IMR-90 (cell line): ENCODE data around the gene GRID1. TPM values are rescaled to one million over a fixed set of nuclear protein-coding genes. Genes with fewer than 3 reads are reported as not detected.

Experiments
- ATAC-seq: fragments of 200-7000 bp; cut with Tn5 transposase; 2 replicates; pipeline ENCODE4 v1.9.1; 2020; ENCODE audit warnings: low read depth, mild to moderate bottlenecking, moderate library complexity
- BruUV-seq: library from RNA; stranded (reverse); fragments of 400-500 nt; replicated peaks from 2 replicates; lab custom pipeline; 2021; lab: Mats Ljungman, UMichigan
- CTCF ChIA-PET: fragments of 300-600 bp; formaldehyde crosslinking; extraction: SDS; loops from one replicate; lab custom pipeline; 2021; ENCODE audit warnings: antibody characterized with exemption; lab: Yijun Ruan, JAX
- POLR2A ChIA-PET: fragments of 300-600 bp; sonication (Branson Sonifier 250); formaldehyde crosslinking; loops from one replicate; lab custom pipeline; 2022; ENCODE audit warnings: antibody characterized with exemption; ENCODE audit not compliant: unreplicated experiment; lab: Charles Lee
- DNase-seq: peaks from one replicate; pipeline ENCODE4 v3.0.0; 2013
- H2AFZ ChIP-seq: replicated peaks from 2 replicates; pipeline ENCODE3; 2013; ENCODE audit warnings: low read length, mild to moderate bottlenecking; ENCODE audit not compliant: poor library complexity
- H2AK5ac ChIP-seq: 2 replicates; pipeline ENCODE4 v1.6.1; 2013; ENCODE audit warnings: low read depth, low read length, inconsistent platforms
- H2AK9ac ChIP-seq: replicated peaks from 2 replicates; pipeline ENCODE3; 2013; ENCODE audit warnings: mild to moderate bottlenecking, low read depth, low read length, moderate library complexity; ENCODE audit not compliant: poor library complexity
- H2BK120ac ChIP-seq: 2 replicates; pipeline ENCODE4 v1.6.1; 2013; ENCODE audit warnings: low read depth, low read length, inconsistent platforms
- H2BK15ac ChIP-seq: 3 replicates; pipeline ENCODE4 v1.6.1; 2013; ENCODE audit warnings: low read depth, low read length, inconsistent platforms
- H2BK20ac ChIP-seq: 2 replicates; pipeline ENCODE4 v1.6.1; 2013; ENCODE audit warnings: low read depth, mild to moderate bottlenecking, inconsistent platforms, low read length, moderate library complexity
- H2BK5ac ChIP-seq: 2 replicates; pipeline ENCODE4 v1.6.1; 2013; ENCODE audit warnings: mild to moderate bottlenecking, low read depth, low read length, inconsistent platforms; ENCODE audit not compliant: poor library complexity, severe bottlenecking
- H3K14ac ChIP-seq: replicated peaks from 2 replicates; pipeline ENCODE4 v1.6.1; 2013; ENCODE audit warnings: low read depth, low read length, inconsistent platforms
- H3K18ac ChIP-seq: 2 replicates; pipeline ENCODE4 v1.6.1; 2013; ENCODE audit warnings: low read depth, low read length, control low read depth
- H3K23ac ChIP-seq: 2 replicates; pipeline ENCODE4 v1.6.1; 2013; ENCODE audit warnings: low read depth, low read length, inconsistent platforms
- H3K27ac ChIP-seq: 2 replicates; pipeline ENCODE4 v1.5.1; 2013; ENCODE audit warnings: mild to moderate bottlenecking, control low read depth, low read length; ENCODE audit not compliant: insufficient read depth
- H3K27me3 ChIP-seq: 2 replicates; pipeline ENCODE4 v1.6.1; 2013; ENCODE audit warnings: low read length; ENCODE audit not compliant: control insufficient read depth, insufficient read depth
- H3K36me3 ChIP-seq: 2 replicates; pipeline ENCODE4 v1.6.1; 2013; ENCODE audit warnings: low read length, mixed read lengths; ENCODE audit not compliant: control insufficient read depth, insufficient read depth
- H3K4ac ChIP-seq: 2 replicates; pipeline ENCODE4 v1.6.1; 2013; ENCODE audit warnings: low read depth, low read length, inconsistent platforms
- H3K4me1 ChIP-seq: 2 replicates; pipeline ENCODE4 v1.6.1; 2013; ENCODE audit warnings: low read length, mixed read lengths; ENCODE audit not compliant: control insufficient read depth, insufficient read depth
- H3K4me2 ChIP-seq: 2 replicates; pipeline ENCODE4 v1.6.1; 2013; ENCODE audit warnings: low read depth, mild to moderate bottlenecking, control low read depth, low read length, moderate library complexity
- H3K4me3 ChIP-seq: 2 replicates; pipeline ENCODE4 v1.5.1; 2013; ENCODE audit warnings: low read depth, mild to moderate bottlenecking, control low read depth, low read length, moderate library complexity; ENCODE audit not compliant: insufficient read depth
- H3K56ac ChIP-seq: 2 replicates; pipeline ENCODE4 v1.6.1; 2013; ENCODE audit warnings: low read length, inconsistent platforms; ENCODE audit not compliant: insufficient read depth; ENCODE audit errors: extremely low read depth
- H3K79me1 ChIP-seq, 2 experiments: 2 replicates each; pipeline ENCODE4 v1.6.1; 2013; ENCODE audit warnings: low read length in 2 of 2, inconsistent platforms in 1 of 2, low read depth in 1 of 2
- H3K9ac ChIP-seq: 2 replicates; pipeline ENCODE4 v1.6.1; 2013; ENCODE audit warnings: low read depth, low read length, control low read depth
- H3K9me1 ChIP-seq: 2 replicates; pipeline ENCODE4 v1.6.1; 2013; ENCODE audit warnings: low read length, inconsistent platforms; ENCODE audit not compliant: insufficient read depth
- H3K9me3 ChIP-seq: 2 replicates; pipeline ENCODE4 v1.6.1; 2013; ENCODE audit warnings: low read length; ENCODE audit not compliant: control insufficient read depth, insufficient read depth
- H4K20me1 ChIP-seq: 2 replicates; pipeline ENCODE4 v1.6.1; 2013; ENCODE audit warnings: low read length, inconsistent platforms; ENCODE audit not compliant: insufficient read depth
- H4K5ac ChIP-seq: 2 replicates; pipeline ENCODE4 v1.6.1; 2013; ENCODE audit warnings: mild to moderate bottlenecking, low read depth, low read length, control low read depth
- H4K8ac ChIP-seq, 2 experiments: 2 replicates each; pipeline ENCODE4 v1.6.1; 2013; ENCODE audit warnings: low read depth in 2 of 2, low read length in 2 of 2, control low read depth in 1 of 2, inconsistent platforms in 1 of 2
- H4K91ac ChIP-seq: 2 replicates; pipeline ENCODE4 v1.6.1; 2013; ENCODE audit warnings: low read depth, low read length, inconsistent platforms; ENCODE audit not compliant: insufficient read depth
- BHLHE40 ChIP-seq: fragments of 150-350 bp; IDR thresholded peaks from 2 replicates; pipeline ENCODE4 v1.6.1; 2016; ENCODE audit warnings: mild to moderate bottlenecking, low read depth, low read length
- CEBPB ChIP-seq: IDR thresholded peaks from 2 replicates; pipeline ENCODE4 v1.6.1; 2012; ENCODE audit warnings: low read depth, low read length, improper control_type of control experiment
- CHD1 ChIP-seq: IDR thresholded peaks from 2 replicates; pipeline ENCODE4 v1.6.1; 2012; ENCODE audit warnings: low read depth, low read length, improper control_type of control experiment
- CTCF ChIP-seq: conservative IDR thresholded peaks from 2 replicates; pipeline ENCODE4 v1.5.1; 2012; ENCODE audit warnings: mild to moderate bottlenecking, low read depth, low read length, improper control_type of control experiment
- ELK1 ChIP-seq: fragments of 150-350 bp; IDR thresholded peaks from 2 replicates; pipeline ENCODE4 v1.6.1; 2016; ENCODE audit warnings: low read depth, mild to moderate bottlenecking, low read length, moderate library complexity, borderline replicate concordance
- FOS ChIP-seq: fragments of 150-350 bp; IDR thresholded peaks from 2 replicates; pipeline ENCODE4 v1.6.1; 2016; ENCODE audit warnings: low read depth, low read length
- MAFK ChIP-seq: IDR thresholded peaks from 2 replicates; pipeline ENCODE4 v1.6.1; 2012; ENCODE audit warnings: low read depth, low read length, improper control_type of control experiment
- MAZ ChIP-seq: IDR thresholded peaks from 2 replicates; pipeline ENCODE4 v1.6.1; 2012; ENCODE audit warnings: low read depth, mild to moderate bottlenecking, low read length, improper control_type of control experiment, moderate library complexity, borderline replicate concordance
- MXI1 ChIP-seq: IDR thresholded peaks from 2 replicates; pipeline ENCODE4 v1.6.1; 2012; ENCODE audit warnings: low read depth, mild to moderate bottlenecking, low read length, moderate library complexity, borderline replicate concordance
- NFE2L2 ChIP-seq: fragments of 150-350 bp; IDR thresholded peaks from 2 replicates; pipeline ENCODE4 v1.6.1; 2016; ENCODE audit warnings: low read depth, mild to moderate bottlenecking, low read length
- POLR2A ChIP-seq: IDR thresholded peaks from 2 replicates; pipeline ENCODE4 v1.6.1; 2012; ENCODE audit warnings: mild to moderate bottlenecking, low read depth, low read length
- RAD21 ChIP-seq: IDR thresholded peaks from 2 replicates; pipeline ENCODE4 v1.6.1; 2012; ENCODE audit warnings: low read length, improper control_type of control experiment
- RCOR1 ChIP-seq: IDR thresholded peaks from 2 replicates; pipeline ENCODE4 v1.6.1; 2012; ENCODE audit warnings: mild to moderate bottlenecking, low read length, improper control_type of control experiment; ENCODE audit not compliant: insufficient replicate concordance
- RFX5 ChIP-seq: IDR thresholded peaks from 2 replicates; pipeline ENCODE4 v1.8.0; 2012; ENCODE audit warnings: low read depth, mild to moderate bottlenecking, low read length, moderate library complexity
- SMC3 ChIP-seq: fragments of 150-350 bp; IDR thresholded peaks from 2 replicates; pipeline ENCODE4 v1.6.1; 2016; ENCODE audit warnings: low read depth, mild to moderate bottlenecking, antibody characterized with exemption, low read length, moderate library complexity
- USF2 ChIP-seq: fragments of 150-350 bp; IDR thresholded peaks from 2 replicates; pipeline ENCODE4 v1.6.1; 2017; ENCODE audit warnings: mild to moderate bottlenecking, antibody characterized with exemption, low read length, low read depth
- WGBS, 2 experiments: methylation state at CpG; one replicate each; pipeline versions ENCODE4 v1.1.5 to v1.1.7; 2013; ENCODE audit warnings: missing lambda C conversion rate in 2 of 2; ENCODE audit not compliant: insufficient read length in 1 of 2; ENCODE audit errors: extremely low coverage in 2 of 2; 5-methylcytosine and 5-hydroxymethylcytosine counted together
- dilution Hi-C: fragments of 300-500 bp; cut with HindIII; formaldehyde crosslinking; loops from one replicate; pipeline ENCODE4 v1.14.3; 2018; ENCODE audit warnings: low sequenced_read_pairs; ENCODE audit not compliant: unreplicated experiment
- in situ Hi-C: fragments of 300-500 bp; cut with MboI; formaldehyde crosslinking; loops from 3 replicates; pipeline ENCODE4 v1.14.3; 2019; ENCODE audit warnings: low sequenced_read_pairs, inconsistent platforms, mixed read lengths
- intact Hi-C: fragments of 100-400 bp; cut with micrococcal nuclease; formaldehyde crosslinking; loops from 2 replicates; pipeline ENCODE4 v1.10.0; 2022
- polyA plus RNA-seq, 3 experiments: library from polyadenylated mRNA; depleted of rRNA; stranded (reverse); fragments of >200 nt; gene quantifications; 2 replicates each; pipeline ENCODE4 v1.2.3, GENCODE V29; 2012; ENCODE audit warnings: low replicate concordance in 1 of 3
- total RNA-seq: library from RNA; depleted of rRNA; stranded (reverse); fragments of >200 nt; gene quantifications from 2 replicates; pipeline ENCODE4 v1.2.3, GENCODE V29; 2012

Gene GRID1
- total and polyA plus RNA-seq, 2 of the 4 experiments (the other 2 are of a cell fraction): not detected

GRCh38 chr10:85655411-85655810, 711.2 kb downstream of the GRID1 start:
- Histone ChIP-seq H2AK9ac (no peak overlapping the region), H4K20me1 (no peaks in the 10 kb centered on the region), H3K9me1 (no peaks in the 10 kb centered on the region), H2AFZ (no peak overlapping the region), H2BK15ac (no peak overlapping the region), H4K5ac (no peak overlapping the region), H3K23ac (no peak overlapping the region), H3K4ac (no peak overlapping the region), H3K36me3 (no peaks in the 10 kb centered on the region), H2BK20ac (no peak overlapping the region), H2BK5ac (no peak overlapping the region), H4K91ac (no peak overlapping the region), H3K14ac (no peak overlapping the region), H3K18ac (no peak overlapping the region), H3K4me2 (no peak overlapping the region), H4K8ac (no peak overlapping the region), H3K9ac (no peak overlapping the region), H3K4me3 (no peak overlapping the region), H3K79me1 (no peaks in the 10 kb centered on the region), H3K27me3 (no peaks in the 10 kb centered on the region), H2BK120ac (no peak overlapping the region), H3K27ac (no peak overlapping the region), H3K56ac (no peak overlapping the region), H3K9me3 (peaks cover 27% of the 10 kb centered on the region), H3K4me1 (no peaks in the 10 kb centered on the region), H2AK5ac (no peak overlapping the region)
- in situ Hi-C loops (no loop called here), intact Hi-C loops (no loop called here), dilution Hi-C loops (no loop called here)
- DNase-seq (no peak), ATAC-seq (no peak)
- WGBS, 2 experiments: 17% methylated on average over 1 of the region's 2 CpGs; no CpG with 5 or more reads in 1 of the 2 experiments
- ChIA-PET POLR2A (no interaction called here), CTCF (no interaction called here)
- no TSS peak for BruUV-seq
- TF ChIP-seq RAD21: no peak
- TF ChIP-seq CTCF: no peak
- no peak for TF ChIP-seq USF2
- TF ChIP-seq MXI1: no peak
- no peak for TF ChIP-seq MAFK
- no peak for TF ChIP-seq CHD1
- TF ChIP-seq NFE2L2: no peak
- TF ChIP-seq BHLHE40: no peak
- TF ChIP-seq ELK1: no peak
- TF ChIP-seq FOS: no peak
- no peak for TF ChIP-seq RFX5
- TF ChIP-seq POLR2A: no peak
- no peak for TF ChIP-seq MAZ
- no peak for TF ChIP-seq SMC3
- no peak for TF ChIP-seq CEBPB
- no peak for TF ChIP-seq RCOR1
